Measurements from ENCODE around the gene NCKAP5. TPM values are rescaled to one million over a fixed set of nuclear protein-coding genes. Genes with fewer than 3 reads are reported as not detected.

NCKAP5 gene
- total and polyA plus RNA-seq, 9 of the 15 experiments (the other 6 are each of a cell fraction or from before 2014, with no cell fraction given), result not detected

DNA sequence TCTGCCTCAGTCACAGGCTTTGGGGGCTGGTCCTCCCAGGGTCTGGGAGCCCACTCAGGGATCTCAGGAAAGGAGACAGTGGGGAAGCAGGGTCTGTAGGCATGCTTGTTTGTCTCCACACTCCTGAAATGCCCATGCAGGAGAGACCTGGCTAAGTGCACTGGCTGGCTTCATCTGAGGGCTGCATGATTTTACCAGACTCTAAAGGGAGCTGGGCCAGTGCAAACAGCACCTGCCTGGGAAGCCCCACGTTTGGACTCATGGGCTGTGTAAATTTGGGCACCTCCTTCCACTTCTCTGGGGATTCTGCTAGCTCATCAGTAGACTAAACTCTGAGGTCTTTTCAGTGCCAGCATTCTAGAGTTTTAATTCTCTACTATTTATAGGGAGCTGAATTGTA lies 931.9 kb downstream of the NCKAP5 start (continued):
- TF ChIP-seq, protein P1, sequence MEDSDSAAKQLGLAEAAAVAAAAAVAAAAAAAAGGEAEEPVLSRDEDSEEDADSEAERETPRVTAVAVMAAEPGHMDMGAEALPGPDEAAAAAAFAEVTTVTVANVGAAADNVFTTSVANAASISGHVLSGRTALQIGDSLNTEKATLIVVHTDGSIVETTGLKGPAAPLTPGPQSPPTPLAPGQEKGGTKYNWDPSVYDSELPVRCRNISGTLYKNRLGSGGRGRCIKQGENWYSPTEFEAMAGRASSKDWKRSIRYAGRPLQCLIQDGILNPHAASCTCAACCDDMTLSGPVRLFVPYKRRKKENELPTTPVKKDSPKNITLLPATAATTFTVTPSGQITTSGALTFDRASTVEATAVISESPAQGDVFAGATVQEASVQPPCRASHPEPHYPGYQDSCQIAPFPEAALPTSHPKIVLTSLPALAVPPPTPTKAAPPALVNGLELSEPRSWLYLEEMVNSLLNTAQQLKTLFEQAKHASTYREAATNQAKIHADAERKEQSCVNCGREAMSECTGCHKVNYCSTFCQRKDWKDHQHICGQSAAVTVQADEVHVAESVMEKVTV (CRISPR knock-in tag; IDR thresholded peaks at IDR 0.05), result no peak
- TF ChIP-seq SRSF9 (IDR thresholded peaks at IDR 0.05; ENCODE audit: borderline replicate concordance, low read depth, low read length) (no peak), ZNF311 (CRISPR knock-in tag; IDR thresholded peaks at IDR 0.05) (no peak), TOE1 (IDR thresholded peaks at IDR 0.05; ENCODE audit: borderline replicate concordance) (no peak), TOE1 (CRISPR knock-in tag; IDR thresholded peaks at IDR 0.05; ENCODE audit: borderline replicate concordance, low read depth) (no peak)
- TF ChIP-seq, protein P2, sequence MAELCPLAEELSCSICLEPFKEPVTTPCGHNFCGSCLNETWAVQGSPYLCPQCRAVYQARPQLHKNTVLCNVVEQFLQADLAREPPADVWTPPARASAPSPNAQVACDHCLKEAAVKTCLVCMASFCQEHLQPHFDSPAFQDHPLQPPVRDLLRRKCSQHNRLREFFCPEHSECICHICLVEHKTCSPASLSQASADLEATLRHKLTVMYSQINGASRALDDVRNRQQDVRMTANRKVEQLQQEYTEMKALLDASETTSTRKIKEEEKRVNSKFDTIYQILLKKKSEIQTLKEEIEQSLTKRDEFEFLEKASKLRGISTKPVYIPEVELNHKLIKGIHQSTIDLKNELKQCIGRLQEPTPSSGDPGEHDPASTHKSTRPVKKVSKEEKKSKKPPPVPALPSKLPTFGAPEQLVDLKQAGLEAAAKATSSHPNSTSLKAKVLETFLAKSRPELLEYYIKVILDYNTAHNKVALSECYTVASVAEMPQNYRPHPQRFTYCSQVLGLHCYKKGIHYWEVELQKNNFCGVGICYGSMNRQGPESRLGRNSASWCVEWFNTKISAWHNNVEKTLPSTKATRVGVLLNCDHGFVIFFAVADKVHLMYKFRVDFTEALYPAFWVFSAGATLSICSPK (IDR thresholded peaks at IDR 0.05; ENCODE audit: borderline replicate concordance), result no peak

DNA sequence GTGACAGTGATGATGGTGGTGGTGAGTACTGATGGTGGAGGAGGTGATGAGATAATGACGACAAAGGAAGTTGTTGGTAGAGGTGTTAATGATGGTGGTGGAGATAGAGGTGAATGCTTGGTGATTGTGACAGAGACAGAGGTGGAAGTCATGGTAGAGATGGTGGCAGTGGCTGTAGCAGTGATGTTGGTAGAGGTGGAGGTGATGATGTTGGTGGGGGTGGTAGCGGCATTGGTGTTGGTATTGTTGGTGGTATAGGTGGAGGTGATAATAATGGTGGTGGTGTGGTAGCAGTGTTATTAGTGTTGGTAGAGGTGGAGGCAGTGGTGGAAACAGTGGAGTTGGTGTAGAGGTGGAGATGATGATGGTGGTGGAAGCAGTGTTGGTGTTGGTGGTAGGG lies 934.6 kb downstream of the NCKAP5 start:
- intact Hi-C loops (cut with micrococcal nuclease) (no loop called here), in situ Hi-C loops (cut with MboI) (no loop called here)
- H3K36me3 ChIP-seq (ENCODE audit: control insufficient read depth, insufficient read depth, low read length), result no peaks in the 10 kb centered on the region
- no peaks in the 10 kb centered on the region for H3K4me1 ChIP-seq (replicated peaks in 1 of 2; ENCODE audit: control insufficient read depth in 2 of 2, insufficient read depth in 2 of 2, low read length in 2 of 2)
- no peaks in the 10 kb centered on the region for H3K9me1 ChIP-seq (ENCODE audit: control insufficient read depth, insufficient read depth, low read length)
- no peaks in the 10 kb centered on the region for H3K79me2 ChIP-seq (ENCODE audit: control insufficient read depth, insufficient read depth, low read length)
- DNase-seq (ENCODE audit: extremely low read depth in 1 of 4, low spot score in 3 of 4) (no peak), ATAC-seq (no peak), FAIRE-seq (no peak)
- no peaks in the 10 kb centered on the region for H4K20me1 ChIP-seq (replicated peaks; ENCODE audit: control insufficient read depth, insufficient read depth, low read length)
- 5% methylated on average over 2 of the region's 2 CpGs for whole genome bisulfite sequencing (ENCODE audit: insufficient coverage, low coverage, missing lambda C conversion rate)
- H3K4me3 ChIP-seq, result no peak overlapping the region
- CTCF ChIA-PET (ENCODE audit: low intra/inter-chr PET ratio), result no interaction called here
- H3K9ac ChIP-seq (ENCODE audit: insufficient read depth in 1 of 2, low read depth in 2 of 2, low read length in 2 of 2), result no peak overlapping the region
- H3K9me3 ChIP-seq (replicated peaks; ENCODE audit: control insufficient read depth, insufficient read depth, low read depth, low read length), result no peaks in the 10 kb centered on the region
- POLR2A ChIA-PET, result no interaction called here
- H3K4me2 ChIP-seq (ENCODE audit: insufficient read depth, low read length), result no peak overlapping the region
- H3K27ac ChIP-seq (ENCODE audit: extremely low read depth, low read depth, low read length), result no peak overlapping the region
- H3K27me3 ChIP-seq (ENCODE audit: control insufficient read depth in 2 of 2, insufficient read depth in 2 of 2, low read length in 2 of 2), result no peaks in the 10 kb centered on the region
- BruUV-seq (replicated peaks), result no TSS peak
- no peak overlapping the region for H2AFZ ChIP-seq (ENCODE audit: low read depth, low read length)
- TF ChIP-seq FOXK1 (CRISPR knock-in tag; IDR thresholded peaks at IDR 0.05; ENCODE audit: borderline replicate concordance) (no peak), FOS (IDR thresholded peaks at IDR 0.05; ENCODE audit: extremely low read depth, insufficient read length) (no peak)
- TF ChIP-seq, protein P3, sequence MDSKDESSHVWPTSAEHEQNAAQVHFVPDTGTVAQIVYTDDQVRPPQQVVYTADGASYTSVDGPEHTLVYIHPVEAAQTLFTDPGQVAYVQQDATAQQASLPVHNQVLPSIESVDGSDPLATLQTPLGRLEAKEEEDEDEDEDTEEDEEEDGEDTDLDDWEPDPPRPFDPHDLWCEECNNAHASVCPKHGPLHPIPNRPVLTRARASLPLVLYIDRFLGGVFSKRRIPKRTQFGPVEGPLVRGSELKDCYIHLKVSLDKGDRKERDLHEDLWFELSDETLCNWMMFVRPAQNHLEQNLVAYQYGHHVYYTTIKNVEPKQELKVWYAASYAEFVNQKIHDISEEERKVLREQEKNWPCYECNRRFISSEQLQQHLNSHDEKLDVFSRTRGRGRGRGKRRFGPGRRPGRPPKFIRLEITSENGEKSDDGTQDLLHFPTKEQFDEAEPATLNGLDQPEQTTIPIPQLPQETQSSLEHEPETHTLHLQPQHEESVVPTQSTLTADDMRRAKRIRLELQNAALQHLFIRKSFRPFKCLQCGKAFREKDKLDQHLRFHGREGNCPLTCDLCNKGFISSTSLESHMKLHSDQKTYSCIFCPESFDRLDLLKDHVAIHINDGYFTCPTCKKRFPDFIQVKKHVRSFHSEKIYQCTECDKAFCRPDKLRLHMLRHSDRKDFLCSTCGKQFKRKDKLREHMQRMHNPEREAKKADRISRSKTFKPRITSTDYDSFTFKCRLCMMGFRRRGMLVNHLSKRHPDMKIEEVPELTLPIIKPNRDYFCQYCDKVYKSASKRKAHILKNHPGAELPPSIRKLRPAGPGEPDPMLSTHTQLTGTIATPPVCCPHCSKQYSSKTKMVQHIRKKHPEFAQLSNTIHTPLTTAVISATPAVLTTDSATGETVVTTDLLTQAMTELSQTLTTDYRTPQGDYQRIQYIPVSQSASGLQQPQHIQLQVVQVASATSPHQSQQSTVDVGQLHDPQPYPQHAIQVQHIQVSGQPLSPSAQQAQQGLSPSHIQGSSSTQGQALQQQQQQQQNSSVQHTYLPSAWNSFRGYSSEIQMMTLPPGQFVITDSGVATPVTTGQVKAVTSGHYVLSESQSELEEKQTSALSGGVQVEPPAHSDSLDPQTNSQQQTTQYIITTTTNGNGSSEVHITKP (IDR thresholded peaks at IDR 0.05; ENCODE audit: partially characterized antibody), result no peak
- TF ChIP-seq, protein P4, sequence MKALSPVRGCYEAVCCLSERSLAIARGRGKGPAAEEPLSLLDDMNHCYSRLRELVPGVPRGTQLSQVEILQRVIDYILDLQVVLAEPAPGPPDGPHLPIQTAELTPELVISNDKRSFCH (CRISPR knock-in tag; IDR thresholded peaks at IDR 0.05), result no peak
- TF ChIP-seq, protein P4 (tag; IDR thresholded peaks at IDR 0.05), result no peak
- TF ChIP-seq, protein P5, sequence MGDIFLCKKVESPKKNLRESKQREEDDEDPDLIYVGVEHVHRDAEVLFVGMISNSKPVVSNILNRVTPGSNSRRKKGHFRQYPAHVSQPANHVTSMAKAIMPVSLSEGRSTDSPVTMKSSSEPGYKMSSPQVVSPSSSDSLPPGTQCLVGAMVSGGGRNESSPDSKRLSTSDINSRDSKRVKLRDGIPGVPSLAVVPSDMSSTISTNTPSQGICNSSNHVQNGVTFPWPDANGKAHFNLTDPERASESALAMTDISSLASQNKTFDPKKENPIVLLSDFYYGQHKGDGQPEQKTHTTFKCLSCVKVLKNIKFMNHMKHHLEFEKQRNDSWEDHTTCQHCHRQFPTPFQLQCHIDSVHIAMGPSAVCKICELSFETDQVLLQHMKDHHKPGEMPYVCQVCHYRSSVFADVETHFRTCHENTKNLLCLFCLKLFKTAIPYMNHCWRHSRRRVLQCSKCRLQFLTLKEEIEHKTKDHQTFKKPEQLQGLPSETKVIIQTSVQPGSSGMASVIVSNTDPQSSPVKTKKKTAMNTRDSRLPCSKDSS (IDR thresholded peaks at IDR 0.05; ENCODE audit: low read depth, partially characterized antibody), result no peak

Measured in K562 (cell line).